Caki2 (cell line): ENCODE data around the gene AMDHD1. TPM values are rescaled to one million over a fixed set of nuclear protein-coding genes. Genes with fewer than 3 reads are reported as not detected.
"Not testable (repeated sequence)": the region's sequence is repeated elsewhere in the genome, so short reads cannot be mapped to it uniquely, and the experiment has no call there.

Experiments used
- DNase-seq: peaks from one replicate; pipeline ENCODE4 v3.0.0-alpha.2; 2015; ENCODE audit warnings: low read depth
- in situ Hi-C: cut with HindIII; loops from 2 replicates; pipeline ENCODE4 v1.10.0; 2016; ENCODE audit warnings: low sequenced_read_pairs, low pct_unique_long_range_greater_than_20kb, mixed read lengths
- total RNA-seq: library from RNA; depleted of rRNA; stranded (reverse); fragments of >200 nt; shearing (Covaris generic); gene quantifications from 2 replicates; pipeline ENCODE4 v1.2.3, GENCODE V29; 2014; ENCODE audit warnings: low replicate concordance

AMDHD1 gene
- total RNA-seq, 1 experiment from 2014 or later, result not detected

DNA sequence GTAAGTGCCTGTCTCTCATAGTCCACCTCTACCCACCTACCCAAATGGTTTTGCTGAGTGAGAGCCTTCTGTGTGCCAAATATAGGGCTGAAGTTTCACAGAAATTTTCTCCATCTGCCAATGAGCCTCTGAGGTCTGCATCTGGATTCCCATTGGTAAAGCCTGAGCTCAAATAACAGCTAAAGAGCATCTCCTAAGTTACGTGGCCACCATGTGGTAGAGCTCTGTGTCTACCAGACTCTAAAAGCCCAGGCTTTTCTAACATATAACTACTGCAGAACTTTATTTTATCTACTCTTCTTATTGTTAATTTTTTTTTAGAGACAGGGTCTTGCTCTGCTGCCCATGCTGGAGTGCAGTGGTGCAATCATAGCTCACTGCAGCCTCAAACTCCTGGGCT, 16.0 kb downstream of the AMDHD1 start:
- in situ Hi-C loops, result no loop called here
- peak; percentile 3 for DNase-seq

DNA sequence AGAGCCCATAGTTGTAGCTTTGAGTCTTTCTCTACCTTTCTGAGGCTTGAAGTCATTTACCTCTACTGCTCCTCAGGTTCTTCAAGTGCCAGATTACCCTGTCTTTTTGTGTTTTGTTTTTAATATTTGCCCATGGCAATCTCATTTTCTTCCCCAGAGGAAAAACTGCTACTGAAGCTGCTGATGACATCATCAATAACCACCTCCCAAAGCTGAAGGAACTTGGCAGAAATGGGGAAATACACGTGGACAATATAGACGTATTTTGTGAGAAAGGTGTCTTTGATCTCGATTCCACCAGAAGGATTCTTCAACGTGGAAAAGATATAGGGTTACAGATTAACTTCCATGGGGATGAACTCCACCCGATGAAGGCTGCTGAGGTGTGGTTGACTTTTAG, 17.1 kb downstream of the AMDHD1 start:
- in situ Hi-C loops, result no loop called here
- no peak for DNase-seq

DNA sequence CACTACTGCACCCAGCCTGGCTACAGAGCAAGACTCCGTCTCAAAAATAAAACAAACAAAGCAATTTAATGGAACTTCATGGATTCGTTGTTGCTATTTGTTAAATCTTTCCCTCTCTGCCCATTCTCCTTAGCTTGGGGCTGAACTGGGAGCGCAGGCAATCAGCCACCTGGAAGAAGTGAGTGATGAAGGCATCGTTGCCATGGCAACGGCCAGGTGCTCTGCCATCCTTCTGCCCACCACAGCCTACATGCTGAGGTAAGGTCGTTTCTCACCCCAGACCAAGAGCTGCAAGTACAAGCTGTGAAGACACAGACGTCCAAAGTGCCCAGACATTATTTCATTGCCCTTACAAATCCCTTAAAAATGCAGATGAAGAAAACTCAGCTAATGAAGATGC, 19.1 kb downstream of the AMDHD1 start:
- in situ Hi-C loops, result no loop called here
- DNase-seq, result no peak

DNA sequence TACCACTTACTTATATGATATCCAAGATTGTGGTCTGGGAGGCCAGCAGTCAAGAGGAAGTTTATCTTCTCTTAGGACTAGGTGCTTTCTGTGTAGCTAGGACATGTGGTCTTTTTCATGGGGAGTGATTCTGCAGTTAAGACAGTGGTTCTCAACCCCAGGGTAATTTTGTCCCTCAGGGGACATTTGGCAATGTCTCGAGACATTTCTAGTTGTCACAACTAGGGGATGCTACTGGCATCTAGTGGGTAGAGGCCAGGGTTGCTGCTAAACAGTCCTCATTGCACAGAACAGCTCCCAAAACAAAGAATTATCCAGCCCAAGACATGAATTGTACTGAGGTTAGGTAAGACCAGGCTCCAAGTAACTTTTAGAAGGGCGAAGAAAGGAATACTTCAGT, 20.0 kb downstream of the AMDHD1 start:
- in situ Hi-C loops, result no loop called here
- DNase-seq, result peak; percentile 1

DNA sequence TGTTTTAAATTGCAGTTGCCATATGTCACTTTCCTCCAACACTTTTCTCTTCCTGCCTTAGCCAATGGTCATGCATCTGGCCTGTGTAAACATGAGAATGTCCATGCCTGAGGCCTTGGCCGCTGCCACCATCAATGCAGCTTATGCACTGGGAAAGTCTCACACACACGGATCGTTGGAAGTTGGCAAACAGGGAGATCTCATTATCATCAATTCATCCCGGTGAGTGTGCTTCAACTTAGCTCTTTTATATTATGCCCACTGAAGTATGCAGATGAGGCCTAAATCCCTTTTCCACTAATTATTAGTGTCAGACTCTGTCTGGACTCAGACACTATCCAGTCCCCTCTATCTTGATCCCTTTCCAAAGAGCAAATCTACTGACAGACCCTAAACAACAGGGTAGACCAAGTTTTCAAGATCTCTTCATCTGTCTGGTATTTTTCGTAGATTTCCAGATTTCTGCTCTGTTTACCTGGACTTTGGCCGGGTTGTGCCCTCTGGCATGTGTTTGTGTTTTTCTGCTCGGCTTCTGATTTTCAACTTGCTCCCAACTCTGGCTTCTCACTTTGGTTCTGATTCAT, 23.2 kb downstream of the AMDHD1 start:
- no peak for DNase-seq
- in situ Hi-C loops, result no loop called here

DNA sequence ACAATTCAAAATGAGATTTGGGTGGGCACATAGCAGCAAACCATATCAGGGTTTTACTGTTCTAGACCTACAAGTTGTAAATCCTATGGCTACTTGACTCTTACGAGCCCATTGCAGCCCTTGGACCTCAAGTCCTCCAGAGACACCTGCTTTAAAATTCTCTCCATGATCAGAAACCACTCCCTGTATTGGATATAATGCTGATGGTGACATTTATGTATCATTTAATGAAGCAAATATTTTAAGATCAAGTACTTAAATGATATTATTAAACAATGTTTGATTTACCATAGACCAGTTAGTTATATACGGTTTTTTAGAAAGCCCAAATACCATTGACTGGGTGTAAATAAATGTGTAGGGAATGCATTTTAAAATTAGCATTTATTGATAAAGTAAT, 24.2 kb downstream of the AMDHD1 start:
- in situ Hi-C loops, result no loop called here
- DNase-seq, result no peak

DNA sequence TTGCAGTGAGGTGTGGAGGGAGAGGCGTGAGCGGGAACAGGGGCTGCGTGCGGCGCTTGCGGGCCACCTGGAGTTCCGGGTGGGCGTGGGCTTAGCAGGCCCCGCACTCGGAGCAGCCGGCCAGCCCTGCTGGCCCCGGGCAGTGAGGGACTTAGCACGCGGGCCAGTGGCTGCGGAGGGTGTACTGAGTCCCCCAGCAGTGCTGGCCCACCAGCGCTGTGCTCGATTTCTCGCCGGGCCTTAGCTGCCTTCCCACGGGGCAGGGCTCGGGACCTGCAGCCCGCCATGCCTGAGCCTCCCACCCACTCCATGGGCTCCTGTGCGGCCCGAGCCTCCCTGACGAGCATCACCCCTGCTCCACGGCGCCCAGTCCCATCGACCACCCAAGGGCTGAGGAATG, 26.0 kb downstream of the AMDHD1 start:
- in situ Hi-C loops, result not testable (repeated sequence)

DNA sequence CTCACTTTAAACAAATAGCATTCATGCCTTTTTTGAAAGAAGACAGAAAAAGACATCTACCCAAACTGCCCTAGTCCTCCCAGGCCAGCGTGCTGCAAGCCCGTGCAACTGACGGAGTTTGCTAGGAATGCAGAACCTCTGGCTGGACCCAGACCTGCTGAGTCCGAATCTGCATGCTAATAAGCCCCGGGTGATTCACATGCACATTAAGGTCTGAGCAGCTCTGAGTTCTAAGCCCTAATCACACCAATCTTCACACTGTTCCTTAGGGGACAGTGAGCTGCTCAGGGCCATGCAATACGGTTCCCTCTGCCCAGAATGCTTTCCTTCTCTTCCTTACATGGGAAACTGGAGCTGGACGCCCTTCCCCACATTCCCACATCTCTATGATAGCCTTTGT, 27.8 kb downstream of the AMDHD1 start:
- DNase-seq, result no peak
- in situ Hi-C loops, result no loop called here

More for the DNA sequence above, 26.0 kb downstream of the AMDHD1 start:
- not testable (repeated sequence) for DNase-seq

DNA sequence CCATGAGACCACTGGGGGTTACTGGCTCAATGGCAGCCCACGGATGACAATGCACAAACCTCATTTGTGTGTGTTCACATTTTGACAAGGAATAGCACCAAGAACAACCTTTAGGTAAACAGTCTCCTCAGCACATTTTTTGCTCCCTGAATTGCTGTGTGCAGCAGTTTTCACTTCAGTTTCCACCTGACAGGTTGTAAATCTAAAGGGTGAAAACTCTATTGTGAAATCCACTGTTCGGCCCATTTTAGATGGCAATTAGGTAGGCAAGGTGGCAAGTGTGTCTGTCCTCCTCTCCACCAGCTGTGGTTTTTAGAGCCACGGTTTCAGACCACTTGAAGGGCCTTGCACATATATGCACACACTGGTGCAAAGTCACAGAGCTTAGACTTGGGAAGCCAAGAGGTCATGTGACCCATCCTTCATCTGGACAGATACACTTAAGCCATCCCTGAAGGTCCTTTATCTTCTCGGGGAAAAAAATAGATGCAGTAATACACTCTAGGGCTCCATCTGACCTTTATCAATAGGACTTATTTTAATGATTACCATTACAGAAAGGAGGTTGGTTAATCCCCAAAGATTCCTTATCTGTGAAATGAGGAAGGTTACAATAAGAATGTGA, 29.8 kb downstream of the AMDHD1 start:
- DNase-seq, result no peak
- in situ Hi-C loops, result no loop called here

DNA sequence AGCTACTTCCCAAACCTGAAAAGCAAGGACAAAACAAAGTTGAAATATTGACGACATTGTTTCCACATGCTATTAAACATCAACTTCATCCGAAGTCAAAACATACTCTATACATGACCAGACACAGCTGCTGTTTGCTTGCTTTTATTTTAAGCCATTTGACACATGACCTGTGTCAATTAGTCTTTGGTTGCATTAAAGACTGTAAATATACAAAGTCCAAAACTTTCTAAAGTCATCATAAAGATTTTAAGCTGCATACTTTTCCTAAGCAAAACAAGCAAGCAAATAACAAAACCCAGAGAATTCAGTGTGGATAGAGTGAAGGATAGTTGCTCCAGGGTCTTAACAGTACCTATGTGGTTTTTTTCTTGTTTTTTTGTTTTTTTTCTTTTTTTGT, 31.2 kb downstream of the AMDHD1 start:
- no peak for DNase-seq
- in situ Hi-C loops, result no loop called here

DNA sequence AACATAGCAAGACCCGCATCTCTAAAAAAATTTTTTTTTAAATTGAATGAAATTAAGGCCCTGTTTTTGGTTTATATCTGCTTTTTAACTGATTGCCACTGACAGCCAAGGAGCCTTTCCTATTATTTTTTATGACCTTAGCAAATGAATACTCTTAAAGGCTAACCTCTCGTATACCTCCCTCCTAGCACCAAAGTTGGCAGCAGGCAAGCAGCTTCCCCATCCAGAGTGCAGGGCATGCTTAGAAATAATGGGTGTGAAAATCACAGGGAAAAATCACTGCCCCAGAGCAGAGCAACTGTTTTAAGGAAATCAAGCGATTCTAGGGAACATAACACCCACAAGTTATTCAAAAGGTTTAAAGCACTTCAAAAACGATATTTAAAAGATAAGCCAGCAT, 32.4 kb downstream of the AMDHD1 start:
- in situ Hi-C loops, result no loop called here

DNA sequence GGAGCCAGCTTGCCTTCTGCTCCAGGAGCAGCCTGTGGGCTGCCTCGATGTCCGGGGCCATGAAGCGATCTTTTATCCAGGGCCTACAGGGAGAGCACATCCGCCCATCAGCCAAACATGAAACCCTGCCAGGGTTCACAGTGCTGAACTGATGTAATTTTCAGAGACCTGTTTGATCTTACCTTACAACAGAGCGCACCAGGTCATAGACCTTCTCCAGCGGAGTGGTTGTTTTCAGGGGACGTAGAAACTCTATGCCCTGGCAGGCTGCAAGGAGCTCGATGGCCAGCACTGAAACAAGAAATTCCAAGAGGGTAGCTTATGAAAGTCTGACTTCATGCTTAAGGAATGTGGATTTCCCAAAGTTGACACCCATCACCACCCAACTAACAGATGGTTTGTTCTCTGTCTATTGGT, 33.3 kb downstream of the AMDHD1 start:
- in situ Hi-C loops, result no loop called here
- DNase-seq, result no peak

More for the DNA sequence above, 32.4 kb downstream of the AMDHD1 start:
- no peak for DNase-seq

DNA sequence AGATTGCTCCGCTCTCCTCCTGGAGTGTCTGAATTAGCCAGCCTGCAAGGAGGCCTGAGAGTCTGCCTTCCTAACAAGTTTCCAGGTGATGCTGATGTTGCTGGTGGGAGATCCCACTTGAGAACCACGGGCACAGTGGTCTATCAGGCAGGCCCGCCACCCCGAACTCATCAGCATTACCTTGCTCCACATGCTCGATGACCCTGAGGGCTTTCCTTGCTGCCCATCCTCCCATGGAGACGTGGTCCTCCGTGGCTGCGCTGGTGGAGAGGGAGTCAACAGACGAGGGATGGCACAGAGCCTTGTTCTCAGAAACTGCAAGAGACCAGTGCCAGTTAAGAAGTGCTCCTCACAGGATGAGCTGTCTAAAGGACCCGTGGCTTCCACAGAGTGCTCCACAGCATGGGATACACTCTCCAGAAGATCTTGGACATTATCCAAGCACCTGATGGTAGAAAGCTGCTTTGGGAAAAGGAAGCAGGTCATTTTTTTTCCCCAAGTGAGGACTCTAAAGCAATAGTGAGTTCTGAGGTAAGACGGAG, 34.7 kb downstream of the AMDHD1 start:
- in situ Hi-C loops, result no loop called here
- DNase-seq, result no peak

DNA sequence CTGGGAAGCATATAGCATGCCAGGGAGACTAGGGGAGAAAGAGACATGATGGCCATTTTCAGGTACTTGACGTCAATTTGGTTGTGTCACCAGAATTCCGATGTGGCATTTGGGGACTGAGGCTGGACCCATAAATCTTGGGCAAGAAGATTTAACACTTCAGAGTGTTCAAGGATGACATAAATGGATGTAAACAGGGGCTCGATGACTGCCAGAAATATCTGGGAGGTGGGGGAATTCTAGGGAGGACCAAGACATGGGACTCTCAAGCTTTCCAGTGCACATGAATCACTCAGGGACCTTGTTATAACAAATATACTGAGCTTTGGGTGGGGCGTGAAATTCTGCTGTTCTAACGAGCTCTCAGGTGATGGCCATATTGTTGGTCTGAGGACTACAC, 35.2 kb downstream of the AMDHD1 start:
- no peak for DNase-seq
- in situ Hi-C loops, result no loop called here

DNA sequence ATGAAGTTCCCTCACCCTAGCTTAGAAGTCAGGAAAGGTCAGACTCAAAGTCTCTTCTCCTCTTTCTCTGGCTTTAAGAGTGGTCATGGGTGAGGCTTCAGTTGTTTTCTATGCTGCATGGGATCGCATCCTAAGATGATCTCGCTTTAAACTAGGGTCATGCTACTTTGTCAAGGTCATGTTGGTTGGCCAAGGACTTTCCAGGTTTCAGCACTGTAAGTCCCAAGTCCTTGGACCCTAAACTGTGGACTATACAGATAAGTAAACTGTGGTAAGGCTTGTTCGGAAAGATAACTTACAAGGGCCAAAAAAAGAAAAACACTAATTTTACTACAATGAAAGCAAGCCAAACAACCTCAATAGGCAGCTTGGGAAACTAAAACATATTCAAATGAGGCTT, 35.6 kb downstream of the AMDHD1 start:
- DNase-seq, result no peak
- in situ Hi-C loops, result no loop called here

DNA sequence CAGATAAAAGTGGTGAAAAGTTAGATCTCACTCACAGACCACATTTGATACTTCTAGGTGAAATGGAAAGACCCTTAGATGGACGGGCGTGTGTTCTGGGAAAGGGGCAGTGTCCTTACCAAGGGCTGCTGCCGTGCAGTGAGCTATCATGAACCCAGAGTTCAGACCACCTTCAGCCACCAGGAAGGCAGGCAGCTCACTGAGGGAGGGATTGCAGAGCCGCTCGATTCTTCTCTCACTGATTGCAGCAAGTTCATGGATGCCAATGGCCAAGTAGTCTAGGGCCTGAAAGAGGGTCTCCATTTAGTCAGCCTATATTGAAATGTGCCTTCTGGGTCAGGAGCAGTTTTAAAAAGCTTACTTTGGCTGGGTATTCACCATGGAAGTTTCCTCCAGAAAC, 37.3 kb downstream of the AMDHD1 start:
- in situ Hi-C loops, result no loop called here
- DNase-seq, result no peak

DNA sequence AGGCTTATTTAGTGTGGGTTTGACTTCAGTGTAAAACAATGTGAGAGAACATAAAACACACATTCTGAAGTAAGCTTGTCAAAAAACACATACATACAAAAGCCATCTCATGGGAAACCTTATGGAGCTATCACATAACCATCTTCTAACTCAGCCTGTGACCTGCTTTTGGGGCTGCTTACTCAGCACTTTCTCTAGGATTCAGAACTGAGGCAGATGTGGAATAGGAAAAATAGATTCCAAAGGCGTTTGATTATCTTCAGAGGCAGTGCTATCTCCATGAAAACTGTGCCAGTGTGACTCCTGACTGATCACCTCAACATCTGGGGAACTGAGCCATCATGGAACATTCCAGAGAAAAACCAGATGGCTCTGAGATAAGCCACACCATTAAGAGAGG, 39.5 kb downstream of the AMDHD1 start:
- in situ Hi-C loops, result no loop called here
- no peak for DNase-seq

DNA sequence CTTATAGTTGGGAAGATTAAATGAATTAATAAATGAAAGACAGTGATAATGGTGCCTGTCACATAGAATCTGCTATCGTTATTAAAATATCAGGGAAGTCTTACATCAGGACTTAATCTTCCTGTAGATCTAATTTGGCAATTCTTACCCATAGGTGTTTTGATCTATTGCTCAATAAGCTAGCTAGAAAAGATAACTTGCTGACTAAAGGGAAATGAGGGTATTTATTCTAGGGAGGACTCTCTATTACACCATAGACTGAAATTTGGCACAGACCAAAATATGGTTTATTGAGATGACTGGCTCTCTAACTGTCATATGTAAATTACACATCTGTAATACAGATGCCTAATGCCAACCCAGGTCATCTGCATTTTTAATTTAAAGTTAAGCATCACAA, 41.6 kb downstream of the AMDHD1 start:
- in situ Hi-C loops, result no loop called here
- DNase-seq, result no peak

DNA sequence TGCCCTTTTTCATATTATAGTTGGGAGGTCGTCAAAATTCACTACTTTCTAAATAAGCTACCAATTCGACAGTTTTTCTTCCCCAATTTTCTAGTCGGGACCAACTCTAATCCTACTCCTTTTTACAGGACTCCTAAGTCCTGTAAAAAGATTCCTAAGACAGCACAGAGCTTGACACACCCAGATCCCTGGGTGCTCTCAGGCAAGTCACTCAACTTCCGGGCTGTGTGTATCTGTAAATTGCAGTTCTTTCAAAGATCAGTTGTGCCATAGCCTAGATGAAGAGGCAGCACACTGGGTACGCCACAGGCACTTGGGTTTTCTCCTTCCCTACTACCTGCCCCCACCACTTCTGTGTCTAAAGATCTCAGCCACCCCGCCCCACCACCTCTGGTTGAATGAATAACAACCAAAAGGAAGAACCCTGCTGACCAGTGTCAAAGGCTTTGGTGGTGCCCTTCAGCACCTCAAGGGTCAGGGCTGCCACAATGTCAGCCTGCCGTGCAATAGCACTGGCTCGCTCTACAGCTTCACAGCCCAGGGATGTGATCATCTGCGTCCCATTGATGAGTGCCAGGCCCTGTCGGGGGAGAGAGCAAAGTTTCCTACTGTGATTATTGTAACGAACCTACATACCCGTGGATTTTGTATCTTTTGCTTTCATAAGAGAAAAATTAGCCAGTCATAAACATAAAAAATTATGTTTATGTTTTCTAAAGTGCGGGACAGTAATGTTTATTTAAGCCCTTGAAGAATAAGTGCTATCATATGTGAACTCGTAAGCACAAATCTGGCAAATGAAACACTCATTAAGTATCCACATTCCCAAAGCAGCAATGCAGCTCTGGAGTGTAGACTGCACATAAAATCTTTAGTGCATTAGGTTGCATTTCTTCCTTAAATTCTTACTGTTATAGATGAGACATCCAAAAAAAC, 43.8 kb downstream of the AMDHD1 start:
- no peak for DNase-seq
- in situ Hi-C loops, result no loop called here
